Smooth muscle cell (in vitro differentiated cells): ENCODE data around the gene AP3B1. TPM values are rescaled to one million over a fixed set of nuclear protein-coding genes. Genes with fewer than 3 reads are reported as not detected.

Experiments used
- DNase-seq: peaks from one replicate; lab custom pipeline; 2025; ENCODE audit not compliant: unreplicated experiment; lab: John Stamatoyannopoulos, UW
- H2AFZ ChIP-seq: fragments of 200-600 bp; sonication (generic); 2 replicates; pipeline ENCODE4 v1.6.0; 2016; ENCODE audit warnings: antibody characterized with exemption, low read depth, mild to moderate bottlenecking
- H3F3A ChIP-seq: fragments of 200-600 bp; sonication (generic); 2 replicates; pipeline ENCODE4 v1.6.0; 2017; ENCODE audit warnings: antibody characterized with exemption, low read depth
- H3K27ac ChIP-seq: fragments of 200-600 bp; sonication (generic); 2 replicates; pipeline ENCODE4 v1.5.1; 2016; ENCODE audit warnings: low read depth, mild to moderate bottlenecking
- H3K27me3 ChIP-seq: fragments of 200-600 bp; sonication (generic); 2 replicates; pipeline ENCODE4 v1.6.1; 2016; ENCODE audit warnings: low read depth, mild to moderate bottlenecking
- H3K36me3 ChIP-seq: fragments of 200-600 bp; sonication (generic); 2 replicates; pipeline ENCODE4 v1.5.1; 2016; ENCODE audit warnings: low read depth
- H3K4me1 ChIP-seq: fragments of 200-600 bp; sonication (generic); 2 replicates; pipeline ENCODE4 v1.5.1; 2016; ENCODE audit warnings: low read depth
- H3K4me2 ChIP-seq: fragments of 200-600 bp; sonication (generic); 2 replicates; pipeline ENCODE4 v1.6.0; 2016; ENCODE audit warnings: mild to moderate bottlenecking
- H3K4me3 ChIP-seq: fragments of 200-600 bp; sonication (generic); 2 replicates; pipeline ENCODE4 v1.5.1; 2016; ENCODE audit warnings: mild to moderate bottlenecking
- H3K79me2 ChIP-seq: fragments of 200-600 bp; sonication (generic); 2 replicates; pipeline ENCODE4 v1.6.0; 2016; ENCODE audit warnings: low read depth, mild to moderate bottlenecking
- H3K9ac ChIP-seq: fragments of 200-600 bp; sonication (generic); 2 replicates; pipeline ENCODE4 v1.6.0; 2016; ENCODE audit warnings: low read depth
- H3K9me3 ChIP-seq: fragments of 200-600 bp; sonication (generic); replicated peaks from 2 replicates; pipeline ENCODE4 v1.5.1; 2016; ENCODE audit warnings: low read depth
- H4K20me1 ChIP-seq: fragments of 200-600 bp; sonication (generic); 2 replicates; pipeline ENCODE4 v1.6.0; 2016; ENCODE audit warnings: low read depth
- CTCF ChIP-seq: fragments of 200-600 bp; sonication (generic); IDR thresholded peaks from 2 replicates; pipeline ENCODE4 v1.5.1; 2017; ENCODE audit warnings: borderline replicate concordance, mild to moderate bottlenecking, antibody characterized with exemption; ENCODE audit not compliant: insufficient read depth, poor library complexity, severe bottlenecking
- WGBS: methylation state at CpG from one replicate; pipeline ENCODE4 v1.1.7; 2016; ENCODE audit warnings: low lambda C conversion rate; 5-methylcytosine and 5-hydroxymethylcytosine counted together
- polyA plus RNA-seq: library from polyadenylated mRNA; unstranded; fragments of >200 nt; fragmentation: Nextera tagmentation; extraction: Ambion mirVana; gene quantifications from 2 replicates; pipeline ENCODE4 v1.2.1, GENCODE V29; 2016
- total RNA-seq: library from RNA; depleted of rRNA; stranded (reverse); fragments of >200 nt; gene quantifications from 2 replicates; pipeline ENCODE4 v1.2.3, GENCODE V29; 2014

AP3B1 gene
- total and polyA plus RNA-seq, 2 experiments from 2014 or later: 36.9 to 76.3 TPM

DNA sequence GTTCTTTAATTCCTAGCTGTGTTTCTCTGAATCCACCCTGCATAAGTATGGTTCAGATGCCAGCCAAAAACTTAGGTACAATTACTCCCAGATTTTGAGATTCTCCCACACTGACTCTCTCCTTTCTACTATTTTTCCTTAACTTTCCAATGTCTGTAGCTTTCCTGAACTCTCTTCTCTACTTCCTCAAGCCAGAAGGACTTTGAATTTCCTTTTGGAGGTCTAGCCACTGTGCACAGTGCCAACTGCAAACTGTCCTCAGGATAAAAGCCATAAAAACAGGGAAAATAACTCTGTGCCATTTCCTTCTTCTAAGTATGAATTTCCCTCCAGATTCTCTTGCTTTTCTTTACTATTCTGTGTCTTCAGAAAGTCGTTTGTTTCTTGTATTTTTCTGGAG, 157.2 kb downstream of the AP3B1 start:
- no peak overlapping the region for H2AFZ ChIP-seq
- no peaks in the 10 kb centered on the region for H4K20me1 ChIP-seq
- H3K4me3 ChIP-seq: no peak overlapping the region
- no peaks in the 10 kb centered on the region for H3K79me2 ChIP-seq
- no peak overlapping the region for H3K9ac ChIP-seq
- H3K4me1 ChIP-seq: no peaks in the 10 kb centered on the region
- WGBS: 89% methylated on average over 1 of the region's 1 CpG
- TF ChIP-seq CTCF: no peak
- DNase-seq: no peak
- no peaks in the 10 kb centered on the region for H3K9me3 ChIP-seq
- H3K27me3 ChIP-seq: no peaks in the 10 kb centered on the region
- no peak overlapping the region for H3K4me2 ChIP-seq
- H3K36me3 ChIP-seq: no peaks in the 10 kb centered on the region
- H3F3A ChIP-seq: no peaks in the 10 kb centered on the region
- no peak overlapping the region for H3K27ac ChIP-seq

- Histone ChIP-seq H3K9ac (no peak overlapping the region), H3K36me3 (no peaks in the 10 kb centered on the region), H3K4me2 (no peak overlapping the region), H2AFZ (no peak overlapping the region), H3K27me3 (no peaks in the 10 kb centered on the region), H4K20me1 (no peaks in the 10 kb centered on the region), H3K27ac (no peak overlapping the region), H3F3A (no peaks in the 10 kb centered on the region), H3K4me3 (no peak overlapping the region), H3K9me3 (no peaks in the 10 kb centered on the region), H3K79me2 (no peaks in the 10 kb centered on the region), H3K4me1 (no peaks in the 10 kb centered on the region)
- TF ChIP-seq CTCF: no peak
- WGBS: 100% methylated on average over 1 of the region's 1 CpG
- DNase-seq: no peak
Measured at GRCh38 chr5:78133423-78133822, 161.1 kb downstream of the AP3B1 start.

GRCh38 chr5:78132507-78132906, 162.0 kb downstream of the AP3B1 start:
- Histone ChIP-seq H3F3A (no peaks in the 10 kb centered on the region), H3K4me3 (no peak overlapping the region), H4K20me1 (no peaks in the 10 kb centered on the region), H3K79me2 (no peaks in the 10 kb centered on the region), H3K36me3 (peaks cover 5% of the 10 kb centered on the region), H3K4me1 (no peaks in the 10 kb centered on the region), H3K9ac (no peak overlapping the region), H2AFZ (no peak overlapping the region), H3K4me2 (no peak overlapping the region), H3K27me3 (no peaks in the 10 kb centered on the region), H3K9me3 (no peaks in the 10 kb centered on the region), H3K27ac (no peak overlapping the region)
- DNase-seq: no peak
- no peak for TF ChIP-seq CTCF
- 97% methylated on average over 2 of the region's 2 CpGs for WGBS

DNA sequence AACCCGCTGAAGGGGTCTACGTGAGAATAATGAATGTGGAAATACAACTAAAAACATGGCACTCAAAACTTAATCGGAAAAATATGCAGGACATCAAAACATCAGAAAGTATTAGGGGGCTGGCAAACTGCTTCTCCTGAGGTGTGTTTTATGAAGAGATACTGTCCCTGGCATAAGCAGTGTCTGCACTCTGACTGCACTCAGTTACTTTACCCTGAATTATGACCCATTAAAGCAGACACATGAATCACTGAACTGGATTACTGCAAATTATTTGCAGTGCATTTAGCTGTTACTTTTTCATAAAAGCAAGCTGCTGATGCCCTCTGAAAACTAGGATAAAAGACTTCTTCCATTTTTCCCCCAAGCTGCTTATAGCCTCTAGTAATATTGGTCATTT, 164.9 kb downstream of the AP3B1 start:
- Histone ChIP-seq H3K79me2 (no peaks in the 10 kb centered on the region), H3K4me1 (no peaks in the 10 kb centered on the region), H3K36me3 (peaks cover 6% of the 10 kb centered on the region), H3K27ac (no peak overlapping the region), H2AFZ (no peak overlapping the region), H3K9ac (no peak overlapping the region), H3F3A (no peaks in the 10 kb centered on the region), H3K27me3 (no peaks in the 10 kb centered on the region), H3K4me3 (no peak overlapping the region), H3K9me3 (no peaks in the 10 kb centered on the region), H4K20me1 (no peaks in the 10 kb centered on the region), H3K4me2 (no peak overlapping the region)
- WGBS: 95% methylated on average over 3 of the region's 3 CpGs
- DNase-seq: no peak
- no peak for TF ChIP-seq CTCF
